ENCODE measurements around the gene MRPL16.

DNA sequence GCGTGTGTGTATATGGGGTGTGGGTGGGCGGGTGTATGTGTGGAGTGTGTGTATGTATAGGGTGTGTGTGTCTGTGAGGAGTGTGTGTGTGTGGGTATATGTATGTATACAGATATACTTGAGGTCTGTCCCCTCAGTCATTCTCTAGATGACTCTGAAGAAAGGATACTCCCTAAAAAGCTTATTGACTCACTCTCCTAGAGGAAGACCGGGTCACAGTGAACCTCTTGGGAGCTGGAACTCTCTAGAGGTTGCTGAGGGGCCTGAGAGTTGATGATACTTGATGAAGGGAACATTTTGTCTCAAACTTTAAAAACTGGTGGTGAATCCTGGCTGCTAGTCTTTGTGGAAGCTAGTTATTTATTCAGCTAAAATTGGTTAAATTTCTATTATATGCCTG is 40.3 kb downstream of the MRPL16 start:
- TF ChIP-seq, protein P1, sequence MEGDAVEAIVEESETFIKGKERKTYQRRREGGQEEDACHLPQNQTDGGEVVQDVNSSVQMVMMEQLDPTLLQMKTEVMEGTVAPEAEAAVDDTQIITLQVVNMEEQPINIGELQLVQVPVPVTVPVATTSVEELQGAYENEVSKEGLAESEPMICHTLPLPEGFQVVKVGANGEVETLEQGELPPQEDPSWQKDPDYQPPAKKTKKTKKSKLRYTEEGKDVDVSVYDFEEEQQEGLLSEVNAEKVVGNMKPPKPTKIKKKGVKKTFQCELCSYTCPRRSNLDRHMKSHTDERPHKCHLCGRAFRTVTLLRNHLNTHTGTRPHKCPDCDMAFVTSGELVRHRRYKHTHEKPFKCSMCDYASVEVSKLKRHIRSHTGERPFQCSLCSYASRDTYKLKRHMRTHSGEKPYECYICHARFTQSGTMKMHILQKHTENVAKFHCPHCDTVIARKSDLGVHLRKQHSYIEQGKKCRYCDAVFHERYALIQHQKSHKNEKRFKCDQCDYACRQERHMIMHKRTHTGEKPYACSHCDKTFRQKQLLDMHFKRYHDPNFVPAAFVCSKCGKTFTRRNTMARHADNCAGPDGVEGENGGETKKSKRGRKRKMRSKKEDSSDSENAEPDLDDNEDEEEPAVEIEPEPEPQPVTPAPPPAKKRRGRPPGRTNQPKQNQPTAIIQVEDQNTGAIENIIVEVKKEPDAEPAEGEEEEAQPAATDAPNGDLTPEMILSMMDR (conservative IDR thresholded peaks at IDR 0.05; ENCODE audit: low read length), result no peak
- TF ChIP-seq EZH2phosphoT487 (IDR thresholded peaks at IDR 0.05; ENCODE audit: borderline replicate concordance, low read depth, low read length), result no peak
